Naive thymus-derived CD4-positive, alpha-beta T cell (primary cell): ENCODE measurements around the gene ABHD17C. TPM values are rescaled to one million over a fixed set of nuclear protein-coding genes. Genes with fewer than 3 reads are reported as not detected.
"Not testable (repeated sequence)": the region's sequence is repeated elsewhere in the genome, so short reads cannot be mapped to it uniquely, and the experiment has no call there.

Experiments used
- ATAC-seq: fragments of 150-1000 bp; cut with Tn5 transposase; 2 replicates; pipeline ENCODE4 v1.10.0; 2021; ENCODE audit warnings: mild to moderate bottlenecking, moderate library complexity
- CTCF ChIA-PET: fragments of 350-600 bp; sonication (Branson Sonifier 250); formaldehyde crosslinking; loops from one replicate; lab custom pipeline; 2021; ENCODE audit warnings: antibody characterized with exemption; lab: Charles Lee
- POLR2A ChIA-PET: fragments of 350-600 bp; sonication (Branson Sonifier 250); formaldehyde crosslinking; loops from one replicate; lab custom pipeline; 2021; ENCODE audit warnings: antibody characterized with exemption, inconsistent platforms; lab: Charles Lee
- DNase-seq, 9 donors: peaks; one replicate each; pipeline versions ENCODE4 v3.0.0 to v3.0.0-alpha.2; 2020 to 2022; ENCODE audit warnings: mixed read lengths in 1 of 9
- H3K27ac ChIP-seq: one replicate; pipeline ENCODE4 v1.7.0; 2013; ENCODE audit warnings: mild to moderate bottlenecking, low read depth, low read length, moderate library complexity
- H3K27me3 ChIP-seq, 2 donors: one replicate each; pipeline ENCODE4 v1.7.0; 2013; ENCODE audit warnings: low read length in 2 of 2, mild to moderate bottlenecking in 2 of 2, moderate library complexity in 2 of 2; ENCODE audit not compliant: control insufficient read depth in 2 of 2, insufficient read depth in 2 of 2
- H3K36me3 ChIP-seq, 3 experiments: 1 replicate in 2 of 3; 2 replicates in 1 of 3; pipeline ENCODE4 v1.7.0; 2013; ENCODE audit warnings: low read length in 3 of 3, mild to moderate bottlenecking in 3 of 3, moderate library complexity in 1 of 3; ENCODE audit not compliant: insufficient read depth in 3 of 3, control insufficient read depth in 2 of 3
- H3K4me1 ChIP-seq, 2 donors: one replicate each; pipeline ENCODE4 v1.7.0; 2013; ENCODE audit warnings: low read length in 2 of 2, mild to moderate bottlenecking in 2 of 2, moderate library complexity in 1 of 2; ENCODE audit not compliant: control insufficient read depth in 2 of 2, insufficient read depth in 2 of 2
- H3K4me3 ChIP-seq: 2 replicates; pipeline ENCODE4 v1.7.0; 2013; ENCODE audit warnings: mild to moderate bottlenecking, low read length
- H3K9me3 ChIP-seq, 3 experiments: 1 replicate in 2 of 3; 2 replicates in 1 of 3; pipeline ENCODE4 v1.7.0; 2013; ENCODE audit warnings: low read length in 3 of 3; ENCODE audit not compliant: control insufficient read depth in 2 of 3
- H3K27ac Mint-ChIP-seq, 9 donors: one replicate each; pipeline ENCODE4 v1.8.0; 2020 to 2022; ENCODE audit warnings: mixed read lengths in 9 of 9, mild to moderate bottlenecking in 8 of 9, moderate library complexity in 5 of 9, inconsistent platforms in 2 of 9
- H3K27me3 Mint-ChIP-seq, 5 donors: one replicate each; pipeline ENCODE4 v1.8.0; 2021 to 2022; ENCODE audit warnings: mixed read lengths in 5 of 5, mild to moderate bottlenecking in 1 of 5
- H3K36me3 Mint-ChIP-seq, 5 donors: one replicate each; pipeline ENCODE4 v1.8.0; 2020 to 2022; ENCODE audit warnings: mixed read lengths in 5 of 5, mild to moderate bottlenecking in 3 of 5, inconsistent platforms in 1 of 5
- H3K4me1 Mint-ChIP-seq, 7 donors: one replicate each; pipeline ENCODE4 v1.8.0; 2020 to 2022; ENCODE audit warnings: mixed read lengths in 7 of 7, mild to moderate bottlenecking in 3 of 7, inconsistent platforms in 1 of 7
- H3K4me3 Mint-ChIP-seq, 10 donors: one replicate each; pipeline ENCODE4 v1.8.0; 2020 to 2022; ENCODE audit warnings: mild to moderate bottlenecking in 10 of 10, mixed read lengths in 10 of 10, moderate library complexity in 6 of 10, inconsistent platforms in 2 of 10
- H3K9me3 Mint-ChIP-seq, 11 donors: one replicate each; pipeline ENCODE4 v1.8.0; 2020 to 2022; ENCODE audit warnings: mixed read lengths in 11 of 11, mild to moderate bottlenecking in 4 of 11, inconsistent platforms in 1 of 11, moderate library complexity in 1 of 11
- intact Hi-C, 2 donors: fragments of 100-400 bp; cut with micrococcal nuclease; formaldehyde crosslinking; loops; one replicate each; pipeline ENCODE4 v1.15.1; 2023
- polyA plus RNA-seq, 2 donors: library from polyadenylated mRNA; unstranded; fragments of 300-500 nt; fragmentation: Illumina TruSeq; gene quantifications; one replicate each; pipeline ENCODE4 v1.2.3, GENCODE V29; 2021
- total RNA-seq, 6 experiments: library from RNA in 5 of 6; stranded (reverse) in 5 of 6; gene quantifications; 1 replicate in 5 of 6; 2 replicates in 1 of 6; pipeline ENCODE4 v1.2.3 and lab custom pipeline; 2021 to 2026

Gene ABHD17C
- total and polyA plus RNA-seq, 7 experiments from 2014 or later = 0.26 to 2.8 (median 1.8) TPM

DNA sequence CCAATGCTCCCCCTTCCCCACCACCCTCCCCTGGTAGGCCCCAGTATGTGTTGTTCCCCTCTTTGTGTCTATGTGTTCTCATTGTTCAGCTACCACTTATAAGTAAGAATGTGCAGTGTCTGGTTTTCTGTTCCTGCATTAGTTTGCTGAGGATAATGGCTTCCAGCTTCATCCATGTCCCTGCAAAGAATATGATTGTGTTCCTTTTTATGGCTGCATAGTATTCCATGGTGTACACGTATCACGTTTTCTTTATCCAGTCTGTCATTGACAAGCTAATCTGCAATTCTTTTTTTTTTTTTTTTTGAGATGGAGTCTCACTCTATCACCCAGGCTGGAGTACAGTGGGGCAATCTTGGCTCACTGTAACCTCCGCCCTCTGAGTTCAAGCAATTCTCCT lies 68.1 kb downstream of the ABHD17C start:
- H3K36me3 Mint-ChIP-seq, H3K9me3 Mint-ChIP-seq, H3K27me3 ChIP-seq, H3K4me1 ChIP-seq, H3K27ac Mint-ChIP-seq, H3K4me3 Mint-ChIP-seq, POLR2A ChIA-PET, H3K4me3 ChIP-seq, ATAC-seq, DNase-seq, H3K9me3 ChIP-seq, H3K27ac ChIP-seq, intact Hi-C loops, H3K36me3 ChIP-seq, H3K27me3 Mint-ChIP-seq, H3K4me1 Mint-ChIP-seq: not testable (repeated sequence)
- CTCF ChIA-PET = interaction anchor here (0.7 kb wide), 1 partner anchor 34 kb away, joined by 3 read pairs; no protein-coding TSS in a partner anchor

DNA sequence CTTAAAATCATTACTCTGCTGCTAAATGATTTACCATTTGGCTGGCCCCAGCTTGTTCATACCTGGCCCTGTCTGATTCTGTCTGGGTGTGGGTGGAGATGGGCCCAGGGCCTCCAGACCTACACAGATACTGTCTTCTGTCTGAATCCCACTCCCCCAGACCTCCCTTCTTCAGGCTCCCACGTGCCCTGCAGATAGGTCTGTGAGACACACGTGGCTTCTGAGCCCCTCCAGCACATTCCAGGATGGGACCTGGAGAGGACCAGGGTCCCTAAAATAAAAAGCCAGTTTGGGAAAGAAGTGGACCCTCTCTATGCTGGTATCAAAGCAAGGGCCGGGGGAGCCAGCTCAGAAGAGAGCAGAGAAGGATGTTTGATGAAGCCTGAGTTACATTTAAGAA lies 69.4 kb downstream of the ABHD17C start:
- H3K4me3 ChIP-seq = no peak overlapping the region
- Mint-ChIP-seq H3K9me3 (peaks cover 0 to 4% (median 0%) of the 10 kb centered on the region in 11 donors), H3K4me3 (no peak overlapping the region), H3K27me3 (peaks cover 0 to 4% (median 2%) of the 10 kb centered on the region in 5 donors), H3K4me1 (no peaks in the 10 kb centered on the region), H3K36me3 (no peaks in the 10 kb centered on the region), H3K27ac (no peak overlapping the region)
- DNase-seq (no peak), ATAC-seq (no peak)
- H3K9me3 ChIP-seq = no peaks in the 10 kb centered on the region
- CTCF ChIA-PET = no interaction called here
- H3K4me1 ChIP-seq = no peaks in the 10 kb centered on the region
- no peaks in the 10 kb centered on the region for H3K36me3 ChIP-seq
- POLR2A ChIA-PET = no interaction called here
- intact Hi-C loops = no loop called here
- no peak overlapping the region for H3K27ac ChIP-seq
- H3K27me3 ChIP-seq = no peaks in the 10 kb centered on the region

DNA sequence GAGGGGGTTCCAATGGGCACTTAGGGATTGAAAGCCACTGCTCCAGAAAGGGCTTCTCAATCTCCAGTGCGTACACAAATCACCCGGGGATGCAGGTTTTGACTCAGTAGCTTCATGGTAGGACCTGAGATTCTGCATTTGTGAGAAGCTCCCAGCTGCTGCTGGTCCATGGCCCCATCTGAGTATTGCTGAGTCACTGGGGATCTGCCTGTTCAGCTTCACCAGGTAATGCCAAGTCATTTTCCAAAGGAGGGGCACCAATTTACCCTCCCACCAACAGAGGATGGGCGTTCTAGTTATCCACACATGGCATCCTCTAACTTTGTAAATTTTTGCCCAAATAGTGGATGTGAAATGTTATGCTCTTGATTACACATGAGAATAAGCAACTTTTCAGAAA lies 71.2 kb downstream of the ABHD17C start:
- Histone ChIP-seq H3K4me1 (no peaks in the 10 kb centered on the region), H3K36me3 (no peaks in the 10 kb centered on the region), H3K27ac (no peak overlapping the region), H3K27me3 (no peaks in the 10 kb centered on the region), H3K4me3 (no peak overlapping the region), H3K9me3 (no peaks in the 10 kb centered on the region)
- Mint-ChIP-seq H3K36me3 (no peaks in the 10 kb centered on the region), H3K9me3 (peaks cover 0 to 4% (median 0%) of the 10 kb centered on the region in 11 donors), H3K4me1 (no peaks in the 10 kb centered on the region), H3K27me3 (peaks cover 0 to 11% (median 6%) of the 10 kb centered on the region in 5 donors), H3K27ac (no peak overlapping the region), H3K4me3 (no peak overlapping the region)
- ChIA-PET POLR2A (no interaction called here), CTCF (no interaction called here)
- ATAC-seq (no peak), DNase-seq (no peak)
- intact Hi-C loops = no loop called here

DNA sequence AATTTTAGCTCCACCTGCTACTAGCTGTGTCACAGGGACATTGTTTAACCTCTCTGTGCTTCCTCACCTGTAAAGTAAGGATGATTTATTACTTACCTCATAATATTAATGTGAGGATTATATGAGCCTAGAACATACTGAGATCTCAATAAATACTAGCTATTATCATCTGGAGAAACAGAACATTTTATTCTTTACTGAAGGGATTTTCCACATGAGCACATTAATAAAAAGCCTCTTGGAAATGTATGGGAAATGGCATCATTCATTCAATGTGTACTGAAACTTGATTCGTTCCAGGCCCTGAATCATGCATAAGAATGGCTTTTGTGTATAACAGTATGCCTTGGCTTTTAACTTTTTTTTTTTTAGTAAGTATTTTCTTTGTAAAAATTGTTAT lies 73.0 kb downstream of the ABHD17C start:
- peaks cover 0 to 2% (median 0%) of the 10 kb centered on the region in 11 donors for H3K9me3 Mint-ChIP-seq
- Histone ChIP-seq H3K9me3 (no peaks in the 10 kb centered on the region), H3K4me3 (no peak overlapping the region), H3K4me1 (no peaks in the 10 kb centered on the region), H3K27me3 (no peaks in the 10 kb centered on the region), H3K36me3 (no peaks in the 10 kb centered on the region), H3K27ac (no peak overlapping the region)
- no peaks in the 10 kb centered on the region for H3K36me3 Mint-ChIP-seq
- ChIA-PET CTCF (no interaction called here), POLR2A (no interaction called here)
- intact Hi-C loops = no loop called here
- ATAC-seq (no peak), DNase-seq (no peak)
- no peaks in the 10 kb centered on the region for H3K4me1 Mint-ChIP-seq
- H3K27ac Mint-ChIP-seq = no peak overlapping the region
- peaks cover 0 to 11% (median 6%) of the 10 kb centered on the region in 5 donors for H3K27me3 Mint-ChIP-seq
- no peak overlapping the region for H3K4me3 Mint-ChIP-seq

DNA sequence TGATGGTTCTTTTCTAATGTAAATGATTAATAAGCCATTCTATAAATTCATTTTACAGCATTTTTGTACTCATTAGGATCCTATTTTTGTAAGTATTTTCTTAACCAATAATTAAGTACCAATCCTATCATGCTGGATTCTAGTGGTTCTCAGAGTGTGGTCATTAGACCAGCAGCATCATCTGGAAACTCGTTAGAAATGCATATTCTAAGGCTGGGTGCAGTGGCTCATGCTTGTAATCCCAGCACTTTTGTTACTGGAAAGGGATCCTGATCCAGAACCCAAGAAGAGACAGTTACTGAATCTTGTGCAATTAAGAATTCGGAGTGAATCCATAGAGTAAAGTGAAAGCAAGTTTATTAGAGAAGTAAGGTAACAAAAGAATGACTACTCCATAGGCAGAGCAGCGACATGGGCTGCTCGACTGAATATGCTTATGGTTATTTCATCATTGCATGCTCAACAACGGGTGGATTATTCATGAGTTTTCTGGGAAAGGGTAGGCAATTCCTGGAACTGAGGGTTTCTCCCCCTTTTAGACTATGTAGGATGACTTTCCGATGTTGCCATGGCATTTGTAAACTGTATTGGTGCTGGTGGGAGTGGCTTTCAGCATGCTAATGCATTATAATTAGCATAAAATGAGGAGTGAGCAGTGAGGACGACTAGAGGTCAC lies 74.2 kb downstream of the ABHD17C start:
- ChIA-PET CTCF (no interaction called here), POLR2A (no interaction called here)
- H3K27me3 ChIP-seq = no peaks in the 10 kb centered on the region
- intact Hi-C loops = no loop called here
- no peak overlapping the region for H3K4me3 ChIP-seq
- DNase-seq = no peak
- Mint-ChIP-seq H3K27me3 (peaks cover 5 to 11% (median 7%) of the 10 kb centered on the region in 5 donors), H3K4me3 (no peak overlapping the region), H3K27ac (no peak overlapping the region), H3K9me3 (peaks cover 0 to 2% (median 0%) of the 10 kb centered on the region in 11 donors), H3K4me1 (no peaks in the 10 kb centered on the region), H3K36me3 (no peaks in the 10 kb centered on the region)
- H3K4me1 ChIP-seq = no peaks in the 10 kb centered on the region
- H3K27ac ChIP-seq = no peak overlapping the region
- no peaks in the 10 kb centered on the region for H3K36me3 ChIP-seq
- no peaks in the 10 kb centered on the region for H3K9me3 ChIP-seq
- no peak for ATAC-seq

DNA sequence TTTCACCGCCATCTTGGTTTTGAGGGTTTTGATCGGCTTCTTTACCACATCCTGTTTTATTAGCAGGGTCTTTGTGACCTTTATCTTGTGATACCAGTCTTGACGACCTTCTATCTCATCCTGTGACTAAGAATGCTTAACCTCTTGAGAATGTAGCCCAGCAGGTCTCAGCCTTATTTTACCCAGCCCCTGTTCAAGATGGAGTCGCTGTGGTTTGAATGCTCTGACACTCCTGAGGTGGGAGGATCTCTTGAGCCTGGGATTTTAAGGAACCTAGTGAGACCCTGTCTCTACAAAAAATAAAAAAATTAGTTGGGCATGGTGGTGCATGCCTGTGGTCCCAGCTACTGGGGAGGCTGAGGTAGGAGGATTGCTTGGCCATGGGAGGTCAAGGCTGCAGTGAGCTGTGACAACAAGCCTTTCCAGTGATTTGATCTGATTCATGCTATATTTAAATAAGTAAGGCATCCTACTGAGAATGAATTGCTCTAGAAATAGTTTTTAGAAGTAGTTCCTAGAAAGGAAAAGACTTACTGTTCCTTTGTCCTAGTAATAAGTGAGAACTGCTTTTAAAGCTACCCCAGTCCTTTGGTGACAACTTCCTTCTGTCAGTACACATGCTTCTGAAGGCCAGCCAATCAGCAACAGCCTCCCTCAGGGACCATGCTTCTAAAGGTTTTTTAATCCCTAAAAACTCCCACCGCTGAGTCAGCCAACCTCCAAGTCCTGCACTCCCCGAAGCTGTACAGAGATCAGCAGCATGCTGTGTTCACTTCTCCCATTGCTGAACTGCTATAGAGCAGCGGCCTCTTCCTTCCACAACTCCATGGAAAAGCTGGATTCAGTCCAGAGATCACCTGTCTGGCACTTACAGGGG lies 75.0 kb downstream of the ABHD17C start:
- H3K4me1 ChIP-seq = no peaks in the 10 kb centered on the region
- DNase-seq (no peak), ATAC-seq (no peak)
- no peaks in the 10 kb centered on the region for H3K27me3 ChIP-seq
- ChIA-PET POLR2A (no interaction called here), CTCF (no interaction called here)
- H3K9me3 ChIP-seq = no peaks in the 10 kb centered on the region
- H3K27ac ChIP-seq = no peak overlapping the region
- H3K4me3 ChIP-seq = no peak overlapping the region
- no peaks in the 10 kb centered on the region for H3K36me3 Mint-ChIP-seq
- H3K4me1 Mint-ChIP-seq = no peaks in the 10 kb centered on the region
- peaks cover 0 to 2% (median 0%) of the 10 kb centered on the region in 11 donors for H3K9me3 Mint-ChIP-seq
- intact Hi-C loops = loop anchor here in 1 of 2 donors (10.0 kb wide), 1 partner anchor 495 kb away; no protein-coding TSS in a partner anchor
- H3K27ac Mint-ChIP-seq = no peak overlapping the region
- H3K27me3 Mint-ChIP-seq = peaks cover 5 to 11% (median 7%) of the 10 kb centered on the region in 5 donors
- H3K36me3 ChIP-seq = no peaks in the 10 kb centered on the region
- no peak overlapping the region for H3K4me3 Mint-ChIP-seq
